Panc1 (cell line): ENCODE data around the gene CLBA1. TPM values are rescaled to one million over a fixed set of nuclear protein-coding genes. Genes with fewer than 3 reads are reported as not detected.

Source experiments
- ATAC-seq: fragments of 200-7000 bp; cut with Tn5 transposase; 2 replicates; pipeline ENCODE4 v1.9.1; 2020; ENCODE audit warnings: mild to moderate bottlenecking, moderate library complexity
- BruUV-seq: library from RNA; stranded (reverse); fragments of 400-500 nt; replicated peaks from 2 replicates; lab custom pipeline; 2021; lab: Mats Ljungman, UMichigan
- CTCF ChIA-PET: fragments of 300-600 bp; sonication (Branson Sonifier 250); formaldehyde crosslinking; loops from one replicate; lab custom pipeline; 2022; ENCODE audit warnings: antibody characterized with exemption; lab: Charles Lee
- POLR2A ChIA-PET: fragments of 300-600 bp; sonication (Branson Sonifier 250); formaldehyde crosslinking; loops from one replicate; lab custom pipeline; 2022; ENCODE audit warnings: antibody characterized with exemption; lab: Charles Lee
- DNase-seq: peaks from one replicate; pipeline ENCODE4 v3.0.0-alpha.2; 2010; ENCODE audit warnings: low read depth, low spot score
- H3K27ac ChIP-seq: 2 replicates; pipeline ENCODE4 v1.5.1; 2011; ENCODE audit warnings: mild to moderate bottlenecking, low read length, inconsistent platforms
- H3K27me3 ChIP-seq: fragments of 200-500 bp; sonication (Bioruptor generic); 2 replicates; pipeline ENCODE4 v1.6.0; 2014; ENCODE audit warnings: low read length, inconsistent platforms; ENCODE audit not compliant: control insufficient read depth, insufficient read depth
- H3K36me3 ChIP-seq: fragments of 200-500 bp; sonication (Bioruptor generic); 2 replicates; pipeline ENCODE4 v1.5.1; 2014; ENCODE audit warnings: inconsistent platforms, mild to moderate bottlenecking, low read length, moderate library complexity; ENCODE audit not compliant: control insufficient read depth, insufficient read depth
- H3K4me1 ChIP-seq: 2 replicates; pipeline ENCODE4 v1.5.1; 2011; ENCODE audit warnings: inconsistent platforms, mild to moderate bottlenecking, low read length, moderate library complexity; ENCODE audit not compliant: control insufficient read depth, insufficient read depth
- H3K4me3 ChIP-seq, 2 experiments: 2 replicates each; pipeline ENCODE4 v1.5.1; 2011 to 2012; ENCODE audit warnings: low read depth in 2 of 2, low read length in 2 of 2, mild to moderate bottlenecking in 2 of 2, inconsistent platforms in 1 of 2, moderate library complexity in 1 of 2
- H3K9me3 ChIP-seq: fragments of 200-500 bp; sonication (Bioruptor generic); 2 replicates; pipeline ENCODE4 v1.5.1; 2014; ENCODE audit warnings: low read depth, mild to moderate bottlenecking, inconsistent platforms, low read length, moderate library complexity; ENCODE audit not compliant: control insufficient read depth, insufficient read depth
- CTCF ChIP-seq: fragments of 450-650 bp; IDR thresholded peaks from 2 replicates; pipeline ENCODE4 v1.5.1; 2017; ENCODE audit warnings: mild to moderate bottlenecking
- POLR2AphosphoS5 ChIP-seq: IDR thresholded peaks from 2 replicates; pipeline ENCODE4 v1.6.1; 2012; ENCODE audit warnings: mild to moderate bottlenecking, low read depth, low read length, moderate library complexity
- REST ChIP-seq, 2 experiments: IDR thresholded peaks; 2 replicates each; pipeline ENCODE4 v1.6.1; 2011 to 2012; ENCODE audit warnings: low read depth in 2 of 2, control low read depth in 1 of 2, low read length in 1 of 2, mild to moderate bottlenecking in 1 of 2, moderate library complexity in 1 of 2; ENCODE audit not compliant: insufficient read depth in 1 of 2
- SIN3A ChIP-seq: IDR thresholded peaks from 2 replicates; pipeline ENCODE4 v1.6.1; 2012; ENCODE audit warnings: low read depth, mild to moderate bottlenecking, low read length, moderate library complexity, borderline replicate concordance; ENCODE audit not compliant: insufficient read depth
- TCF7L2 ChIP-seq: IDR thresholded peaks from 2 replicates; pipeline ENCODE4 v1.6.1; 2011; ENCODE audit warnings: mild to moderate bottlenecking, low read depth, low read length, inconsistent platforms
- in situ Hi-C: cut with HindIII; loops from 2 replicates; pipeline ENCODE4 v1.10.0; 2016; ENCODE audit warnings: low sequenced_read_pairs, low pct_unique_long_range_greater_than_20kb
- intact Hi-C: fragments of 100-400 bp; cut with micrococcal nuclease; formaldehyde crosslinking; loops from one replicate; pipeline ENCODE4 v1.10.0; 2022; ENCODE audit not compliant: unreplicated experiment
- total RNA-seq: library from RNA; stranded (reverse); gene quantifications from one replicate; pipeline ENCODE4 v1.2.1, GENCODE V29; 2021; ENCODE audit not compliant: unreplicated experiment

The CLBA1 gene
- total RNA-seq, 1 experiment from 2014 or later: 13.8 TPM

GRCh38 chr14:104991896-104992230 is 6.3 kb downstream of the CLBA1 start:
- TF ChIP-seq POLR2AphosphoS5 (no peak), SIN3A (no peak), TCF7L2 (no peak), REST (IDR thresholded peaks at IDR 0.05; ENCODE audit: insufficient read depth in 1 of 2, low read depth in 2 of 2, low read length in 1 of 2) (no peak), CTCF (no peak)
- H3K4me1 ChIP-seq: peaks cover under 1% of the 10 kb centered on the region
- in situ Hi-C loops: no loop called here
- ChIA-PET CTCF (no interaction called here), POLR2A (no interaction called here)
- no peaks in the 10 kb centered on the region for H3K36me3 ChIP-seq
- intact Hi-C loops: no loop called here
- BruUV-seq: no TSS peak
- no peak overlapping the region for H3K27ac ChIP-seq
- ATAC-seq (no peak), DNase-seq (no peak)
- H3K9me3 ChIP-seq: no peaks in the 10 kb centered on the region
- H3K4me3 ChIP-seq: no peak overlapping the region
- no peaks in the 10 kb centered on the region for H3K27me3 ChIP-seq

GRCh38 chr14:104992501-104992900 is 6.9 kb downstream of the CLBA1 start:
- ATAC-seq: no peak
- CTCF ChIA-PET: no interaction called here
- in situ Hi-C loops (no loop called here), intact Hi-C loops (no loop called here)
- H3K4me1 ChIP-seq: no peaks in the 10 kb centered on the region
- TF ChIP-seq TCF7L2 (no peak), POLR2AphosphoS5 (no peak), REST (IDR thresholded peaks at IDR 0.05; ENCODE audit: insufficient read depth in 1 of 2, low read depth in 2 of 2, low read length in 1 of 2) (no peak), SIN3A (no peak), CTCF (no peak)
- H3K4me3 ChIP-seq: no peak overlapping the region
- no peaks in the 10 kb centered on the region for H3K9me3 ChIP-seq
- BruUV-seq: no TSS peak
- no peak for DNase-seq
- no peak overlapping the region for H3K27ac ChIP-seq
- no peaks in the 10 kb centered on the region for H3K27me3 ChIP-seq
- POLR2A ChIA-PET: no interaction called here
- no peaks in the 10 kb centered on the region for H3K36me3 ChIP-seq
